Smooth muscle cell of the brain vasculature (primary cell): ENCODE data around the gene SLC22A3.
"Not testable (repeated sequence)": the region's sequence is repeated elsewhere in the genome, so short reads cannot be mapped to it uniquely, and the experiment has no call there.

Experiments used
- DNase-seq: peaks from one replicate; pipeline ENCODE4 v3.0.0-alpha.2; 2012; ENCODE audit warnings: low read depth, low spot score

The SLC22A3 gene

DNA sequence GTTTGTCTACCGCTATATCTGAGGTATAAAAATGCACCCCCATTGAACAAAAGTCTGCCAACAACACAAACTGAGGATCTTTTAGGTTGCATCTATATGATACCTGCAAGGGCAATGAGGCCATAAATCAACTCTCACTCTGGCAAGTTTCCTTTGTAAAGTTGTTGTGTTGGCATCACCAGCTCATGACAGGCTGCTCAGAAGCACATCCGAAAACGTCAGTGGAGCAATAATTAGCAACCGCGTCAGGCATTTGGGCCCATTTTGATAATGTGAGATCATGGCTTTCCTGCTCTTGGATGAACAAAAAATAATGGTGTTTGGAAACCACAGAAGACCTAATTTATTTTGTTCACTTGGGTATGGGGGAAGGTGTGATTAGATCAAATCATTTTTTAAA lies 12.0 kb upstream of the SLC22A3 start:
- DNase-seq: no peak

DNA sequence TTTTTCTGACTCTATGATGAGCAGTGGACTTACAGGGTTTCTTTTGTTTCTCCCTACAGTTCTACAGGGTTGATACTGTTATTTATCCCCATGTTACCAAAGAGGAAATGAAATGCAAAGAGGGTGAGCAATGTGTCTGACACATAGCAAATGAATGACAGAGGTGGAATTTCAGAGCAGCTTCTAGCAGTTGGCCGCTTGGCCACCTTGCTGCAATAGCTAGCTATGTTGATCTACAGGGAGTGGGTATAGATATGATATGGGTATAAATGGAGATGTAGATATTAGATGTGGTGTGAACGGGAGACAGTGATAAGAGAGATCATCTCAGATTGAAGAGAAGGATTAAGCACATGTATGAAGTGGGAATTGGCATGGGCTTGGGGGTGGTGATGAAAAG lies 10.9 kb upstream of the SLC22A3 start:
- DNase-seq: no peak

DNA sequence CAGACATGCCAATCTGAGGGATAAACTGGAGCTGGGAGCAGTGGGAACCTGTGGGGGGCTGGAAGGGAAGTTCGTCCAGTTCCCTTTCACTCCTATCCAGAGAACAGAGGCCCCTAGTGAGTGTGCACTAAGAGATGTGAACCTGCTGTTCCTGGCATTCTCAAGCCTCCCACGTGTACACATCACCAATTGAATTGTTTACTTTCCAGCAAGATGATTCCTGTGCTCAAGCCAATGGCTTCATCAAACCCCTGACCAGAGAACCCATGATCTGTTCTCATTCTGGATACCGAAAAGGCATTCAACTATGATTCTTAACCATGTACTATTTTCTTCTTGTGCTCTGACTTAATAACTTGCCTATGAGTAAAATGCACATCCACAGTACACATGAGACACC lies 10.2 kb upstream of the SLC22A3 start:
- DNase-seq: no peak

DNA sequence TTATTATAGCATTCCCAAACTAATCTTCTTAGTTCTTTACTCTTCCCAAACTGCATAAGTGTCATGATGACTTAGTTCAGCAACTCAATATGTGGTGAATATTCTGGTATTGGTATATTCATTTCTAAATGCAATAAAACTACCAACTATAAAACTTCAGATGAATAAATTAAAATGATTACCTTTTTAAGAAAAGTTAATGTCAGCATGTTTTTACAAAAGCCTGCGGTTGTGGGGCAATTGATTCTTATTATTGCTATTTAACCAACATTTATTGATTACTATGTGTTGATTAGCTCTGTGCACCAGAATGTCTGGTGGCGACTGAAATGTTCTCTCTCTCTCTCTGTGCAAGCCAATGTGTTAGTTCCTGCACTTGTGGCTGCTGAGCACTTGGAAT lies 5.0 kb upstream of the SLC22A3 start:
- no peak for DNase-seq

DNA sequence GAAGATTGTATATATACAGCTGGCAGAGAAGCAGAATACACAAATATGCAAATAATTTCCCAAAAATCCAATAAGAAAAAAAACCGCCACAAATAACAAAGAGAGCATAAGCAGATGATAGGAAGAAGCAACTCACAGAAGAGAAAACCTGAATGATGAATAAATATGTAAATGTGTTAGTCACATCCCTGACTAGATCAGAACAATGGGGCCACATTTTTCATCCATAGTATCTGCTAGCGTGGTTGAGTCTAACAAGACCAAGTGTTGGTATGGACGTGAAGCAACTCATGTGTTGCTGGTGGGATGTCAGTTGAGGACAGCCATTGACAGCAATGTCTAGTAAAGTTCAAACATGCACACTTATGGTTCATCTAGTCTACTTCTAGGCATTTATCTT lies 3.9 kb upstream of the SLC22A3 start:
- DNase-seq: no peak

DNA sequence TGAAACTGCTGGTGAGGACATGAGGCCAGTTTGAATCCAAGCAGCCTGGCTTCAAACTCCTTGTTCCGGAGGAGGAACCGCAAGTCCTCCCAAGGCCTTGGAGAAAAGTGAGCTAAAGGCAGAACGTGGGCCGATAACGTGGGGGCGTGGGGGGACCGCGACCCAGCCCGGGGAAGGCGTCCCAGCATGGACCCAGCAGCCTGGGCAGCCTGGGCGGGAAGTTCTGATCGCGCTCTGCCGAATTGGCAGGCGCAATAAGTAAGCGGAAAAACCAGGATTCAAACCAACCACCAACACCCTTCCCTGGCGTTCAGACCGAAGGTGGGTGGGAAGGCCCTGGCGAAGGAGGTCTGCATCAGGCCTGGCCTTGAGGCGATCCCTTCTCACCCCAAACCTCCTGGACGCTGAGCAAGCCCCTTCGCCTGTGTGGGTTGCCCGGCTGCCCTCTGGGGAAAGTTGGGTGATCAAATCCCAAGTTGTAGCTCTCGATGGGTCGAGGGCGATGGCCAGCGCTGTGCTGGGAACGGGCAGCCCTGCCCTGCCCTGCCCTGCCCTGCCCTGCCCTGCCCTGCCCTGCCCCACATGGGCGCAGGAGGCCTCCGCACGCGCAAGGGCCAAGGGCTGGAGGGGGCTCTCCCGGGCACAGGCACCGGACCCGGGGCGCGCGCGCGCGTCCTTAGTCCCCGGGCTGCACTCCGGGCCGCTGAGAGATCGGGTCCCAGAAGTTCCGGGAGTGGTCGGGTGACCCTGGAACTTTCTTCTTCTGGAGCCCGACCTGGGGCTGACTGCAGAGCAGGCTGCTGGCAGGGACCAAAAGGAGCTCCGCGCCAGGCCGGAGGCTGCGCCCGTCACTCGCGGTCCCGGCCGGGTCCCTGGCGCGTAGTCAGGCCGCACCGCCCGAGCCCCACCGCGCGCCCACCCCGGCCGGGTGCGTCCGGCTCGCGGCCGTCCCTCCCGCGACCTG lies 637 bp upstream of the SLC22A3 start:
- DNase-seq: no peak

DNA sequence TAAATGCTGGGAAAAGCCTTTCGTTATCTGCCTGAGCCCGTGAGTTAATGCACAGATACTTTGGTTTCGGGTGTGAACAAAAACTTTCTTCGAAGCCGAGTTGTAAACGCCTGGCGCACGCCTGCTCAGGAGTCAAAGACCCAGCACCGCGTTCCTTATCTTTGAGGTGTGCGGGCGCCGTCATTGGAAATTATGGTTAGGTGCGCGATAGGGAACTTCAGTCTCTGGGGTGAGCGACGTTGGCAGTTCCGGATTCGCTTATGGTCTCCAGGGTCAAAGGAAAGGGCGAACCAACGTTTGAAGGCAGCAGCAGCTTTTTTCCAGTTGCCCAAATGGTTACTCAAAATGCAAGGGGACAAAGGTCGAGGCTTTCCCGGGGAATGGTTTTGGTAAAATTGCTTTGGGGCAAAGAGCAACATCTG lies 853 bp downstream of the SLC22A3 start:
- no peak for DNase-seq

DNA sequence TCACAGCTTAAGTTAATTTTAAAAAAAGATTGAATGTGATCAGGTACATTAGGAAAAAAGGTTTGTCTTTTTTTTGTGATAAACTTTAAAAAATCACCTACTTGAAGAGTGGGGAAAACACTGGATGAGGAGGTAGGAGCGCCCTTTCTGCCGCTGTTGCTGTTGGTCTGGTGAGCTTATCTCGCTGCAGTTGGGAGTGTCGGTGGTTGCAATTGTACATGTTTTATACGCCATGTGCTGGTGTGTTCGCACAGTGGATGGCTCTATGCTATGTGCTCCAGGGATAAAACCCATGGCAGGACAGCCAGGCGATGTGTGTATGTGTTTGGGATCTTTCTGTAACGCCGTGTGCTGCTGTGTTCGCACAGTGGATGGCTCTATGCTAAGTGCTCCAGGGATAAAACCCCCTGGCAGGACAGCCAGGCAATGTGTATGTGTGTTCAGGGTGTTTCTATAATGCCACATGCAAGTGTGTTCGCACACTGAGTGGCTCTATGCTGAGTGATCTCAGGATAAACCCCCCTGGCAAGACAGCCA lies 1.7 kb downstream of the SLC22A3 start:
- no peak for DNase-seq

DNA sequence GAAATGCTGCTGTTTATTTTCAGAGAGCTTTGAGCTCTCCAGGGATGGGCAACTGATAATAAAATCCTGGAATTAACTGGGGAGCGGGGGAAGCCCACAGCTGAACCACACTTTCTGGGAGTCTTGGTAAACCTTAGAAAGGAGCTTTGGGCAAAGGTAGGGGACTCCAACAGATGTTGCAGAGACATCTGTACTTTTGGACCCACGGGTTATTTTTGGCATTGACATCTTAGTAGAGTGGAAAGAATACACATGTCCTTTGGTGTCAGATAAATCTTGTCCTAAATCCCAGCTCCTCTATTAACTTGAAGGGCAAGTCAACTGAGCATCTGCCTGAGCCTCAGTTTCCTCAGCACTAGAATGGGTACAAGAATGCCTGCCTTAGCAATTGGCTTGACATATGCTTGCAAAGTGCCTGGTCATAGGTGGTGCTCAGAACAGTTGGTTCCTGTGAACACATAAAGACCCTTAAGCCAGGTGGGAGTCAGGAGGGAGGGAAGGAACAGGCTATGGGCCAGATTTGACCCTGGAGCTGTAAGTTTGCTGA lies 5.8 kb downstream of the SLC22A3 start:
- DNase-seq: no peak

DNA sequence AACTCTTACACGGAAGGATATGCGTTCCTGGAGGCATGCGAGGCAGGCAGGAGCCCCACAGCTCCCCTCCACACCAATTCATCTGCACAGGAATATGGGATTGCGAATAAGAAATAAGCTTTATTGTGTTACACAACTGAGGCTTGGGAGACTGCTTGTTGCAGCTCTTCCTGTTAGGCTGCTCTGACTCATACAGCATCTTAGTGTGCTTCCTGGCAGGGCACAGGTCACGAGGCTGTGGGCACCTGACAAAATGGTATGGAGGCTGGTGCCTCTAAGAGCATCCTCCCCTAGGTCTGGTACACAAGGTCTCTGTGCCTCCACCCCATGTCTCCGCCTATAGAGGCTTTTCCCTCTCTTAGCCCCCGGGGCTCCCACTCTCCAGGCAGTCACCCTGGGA lies 6.8 kb downstream of the SLC22A3 start:
- DNase-seq: no peak

DNA sequence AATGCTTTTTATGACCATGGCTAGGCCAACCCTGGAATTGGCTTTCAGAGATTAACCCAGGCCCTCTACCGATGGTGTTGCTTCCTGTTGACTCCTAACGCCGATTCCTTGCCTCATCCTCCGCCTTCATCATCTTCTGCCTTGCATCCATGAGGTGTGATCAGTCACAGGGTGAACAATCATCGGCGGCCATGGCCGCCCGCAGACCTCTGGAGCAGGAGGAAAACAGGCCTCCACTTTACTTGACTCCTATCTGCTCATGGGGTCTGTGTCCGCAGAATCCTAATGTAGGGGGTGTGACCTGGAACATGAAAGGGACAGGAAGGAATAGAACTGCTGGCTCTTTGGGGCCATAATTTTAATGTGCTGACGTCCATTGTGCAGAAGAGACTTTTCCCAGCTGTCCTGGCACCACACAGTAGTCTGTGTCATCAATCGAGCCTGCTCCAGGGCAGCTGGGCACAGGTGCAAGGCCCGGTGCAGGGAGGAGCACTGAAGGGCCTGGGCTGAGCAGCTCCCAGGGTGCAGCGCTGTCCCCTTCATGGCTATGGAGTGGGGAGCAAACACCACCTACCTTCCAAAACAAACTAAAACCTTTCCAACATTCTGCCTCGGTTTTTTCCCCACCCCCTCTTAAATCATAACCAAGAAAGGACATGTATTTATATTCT lies 8.0 kb downstream of the SLC22A3 start:
- DNase-seq: no peak

DNA sequence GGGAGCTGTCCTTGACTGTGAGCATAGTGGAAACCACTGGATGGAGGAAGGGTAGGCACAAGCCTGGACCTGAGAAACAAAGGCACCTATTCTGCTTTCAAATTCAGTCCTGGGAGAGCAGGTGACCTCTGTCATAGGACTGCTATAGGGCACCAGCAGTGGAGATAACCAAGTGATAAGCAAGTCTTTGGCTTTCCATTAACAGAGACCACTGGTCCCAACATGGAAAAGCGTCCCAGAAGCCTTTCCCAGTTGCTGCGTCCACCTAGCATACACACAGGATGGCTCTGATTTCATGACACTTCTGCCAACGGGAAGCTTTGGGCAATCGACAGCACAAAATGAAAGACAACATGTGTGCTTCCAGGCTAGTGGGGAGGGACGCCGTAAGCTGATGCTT lies 8.9 kb downstream of the SLC22A3 start:
- no peak for DNase-seq

DNA sequence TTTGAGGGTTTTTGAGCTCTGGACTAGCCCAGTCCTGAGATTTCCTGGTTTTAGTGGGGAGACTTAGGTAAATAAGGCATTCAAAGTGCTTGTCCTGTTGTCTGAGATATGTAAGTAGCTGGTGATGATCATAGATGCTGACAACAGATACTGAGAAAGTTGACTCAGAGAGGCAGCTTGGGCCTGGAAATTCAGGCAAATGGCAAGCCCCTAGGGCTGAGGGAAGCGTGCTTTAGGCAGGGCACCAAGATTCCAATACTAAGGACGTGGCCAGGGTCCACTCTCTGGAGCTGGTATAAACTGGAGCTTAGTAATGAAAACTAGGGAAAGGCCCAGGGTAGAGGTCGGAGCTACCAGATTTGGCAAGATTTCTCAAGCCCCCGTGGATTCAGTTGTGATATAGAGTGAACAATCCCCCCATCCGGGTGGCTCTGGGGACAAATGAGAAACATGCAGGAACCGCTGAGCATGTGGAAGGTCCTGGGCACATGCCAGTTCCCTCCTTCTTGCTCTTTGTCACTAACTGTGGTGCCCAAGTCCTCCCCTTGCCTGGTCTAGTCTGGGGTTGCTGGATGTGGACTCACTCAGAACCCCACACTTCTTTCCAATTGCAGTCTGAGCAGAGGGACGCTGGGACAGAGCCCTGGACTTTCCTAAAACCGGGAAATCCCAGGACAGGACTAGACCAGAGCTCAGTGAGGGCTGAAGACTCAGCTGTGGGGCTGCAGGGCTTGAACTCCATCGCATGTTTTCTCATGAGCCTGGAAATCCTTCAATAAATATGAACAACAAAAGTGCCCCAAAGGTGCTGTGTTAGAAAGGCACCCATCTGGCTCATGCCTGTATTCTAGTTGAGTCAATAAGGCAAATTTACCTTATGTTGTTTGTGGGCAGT lies 10.3 kb downstream of the SLC22A3 start:
- no peak for DNase-seq

DNA sequence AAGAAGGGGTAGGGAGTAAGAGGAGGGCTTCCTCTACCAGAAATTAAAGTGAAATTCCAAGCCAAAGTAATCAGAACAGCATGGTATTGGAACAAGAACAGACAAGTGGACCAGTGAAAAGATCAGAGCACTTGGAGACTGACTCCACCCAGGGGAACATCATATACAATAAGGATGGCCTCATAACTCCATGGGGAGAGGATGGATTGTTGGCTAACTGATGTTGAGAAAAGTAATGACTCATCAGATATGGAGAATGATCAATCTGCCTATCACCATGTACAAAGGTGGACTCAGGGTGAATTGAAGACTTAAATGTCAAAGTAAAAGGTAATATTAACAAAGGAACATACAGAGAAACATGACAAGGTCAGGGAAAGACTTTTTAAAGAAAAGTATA lies 12.8 kb downstream of the SLC22A3 start:
- DNase-seq: no peak

DNA sequence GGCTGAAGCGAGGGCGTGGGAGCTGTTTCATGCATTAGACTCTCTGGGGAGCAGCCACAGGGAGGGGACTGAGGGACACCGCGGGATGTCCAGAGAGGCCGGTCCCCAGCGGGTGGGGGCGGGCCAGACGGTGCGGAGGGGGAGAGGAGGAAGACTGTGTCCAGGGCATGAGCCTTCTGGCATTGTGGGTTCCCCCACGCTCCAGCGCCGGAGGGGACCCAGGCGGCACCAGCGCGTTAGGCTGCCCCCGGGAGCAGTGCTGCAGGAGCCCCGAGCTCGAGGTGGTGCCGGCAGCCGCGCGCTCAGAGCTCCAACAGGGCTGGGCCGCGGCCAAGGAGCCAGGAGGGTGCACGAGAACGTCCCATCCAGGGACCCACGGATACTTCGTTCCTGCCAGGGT lies 14.4 kb downstream of the SLC22A3 start:
- no peak for DNase-seq

DNA sequence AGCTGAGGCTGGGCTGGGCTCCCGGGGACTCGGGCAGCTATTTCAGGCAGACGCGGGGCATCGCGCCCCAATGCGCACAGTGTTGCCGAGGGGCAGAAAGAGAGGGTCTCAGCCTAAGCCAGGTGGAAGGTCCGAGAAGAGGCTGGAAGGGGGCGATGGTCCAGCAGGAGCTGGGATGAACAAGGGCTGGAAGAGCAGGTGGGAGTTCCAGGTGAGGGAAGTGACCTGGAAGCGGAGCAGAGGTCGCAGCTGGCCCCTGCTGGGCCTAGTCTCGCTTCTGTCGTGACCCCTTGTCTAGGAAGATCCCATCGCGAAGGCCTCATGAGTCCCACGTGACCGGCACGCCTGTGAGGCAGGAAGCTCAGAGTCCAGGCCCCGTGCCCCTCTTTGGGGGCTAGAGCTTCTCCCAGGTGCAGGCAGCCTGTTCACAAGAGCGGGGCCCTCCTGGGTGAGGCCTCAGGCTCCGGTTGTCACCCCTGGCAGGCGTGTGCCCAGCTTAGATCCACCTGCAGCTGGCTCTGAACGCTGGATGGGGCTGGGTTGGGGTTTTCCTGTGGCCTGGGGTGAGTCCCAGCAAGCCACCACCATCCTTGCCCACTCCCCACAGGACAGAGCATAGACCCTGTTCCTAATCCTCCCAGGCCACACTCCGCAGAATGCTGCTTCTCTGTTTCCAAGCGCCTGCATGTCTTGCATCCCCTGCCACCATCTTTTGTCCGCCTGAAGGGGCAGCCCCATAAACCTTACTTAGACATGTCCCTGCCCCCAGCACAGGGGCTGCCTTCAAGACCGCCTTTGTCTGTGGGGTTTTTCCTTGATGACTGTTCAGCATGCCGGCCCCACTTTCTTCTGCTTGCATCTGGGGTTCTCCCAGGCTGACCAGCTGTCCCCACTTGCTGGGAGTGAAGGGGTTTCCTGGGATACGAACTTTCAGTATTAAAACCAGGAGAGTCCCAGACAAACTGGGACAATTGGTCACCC lies 15.1 kb downstream of the SLC22A3 start:
- no peak for DNase-seq

DNA sequence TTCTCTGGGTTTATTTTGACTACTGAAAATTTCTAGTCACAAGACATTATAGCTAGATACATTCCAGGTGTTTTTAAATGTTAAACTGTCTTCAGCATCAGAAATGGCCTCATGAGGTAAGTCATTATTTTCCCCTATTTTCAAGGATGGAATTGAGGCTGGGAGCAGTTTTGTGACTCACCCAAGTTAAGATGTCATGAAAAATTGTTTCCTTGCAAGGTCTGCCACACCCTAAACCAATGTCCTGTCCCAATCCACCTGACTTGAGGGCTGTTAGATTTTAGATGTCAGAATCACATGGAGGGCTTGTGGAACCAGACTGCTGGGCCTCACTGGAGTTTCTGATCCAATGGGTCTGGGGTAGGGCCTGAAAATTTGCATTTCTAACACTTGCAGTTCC lies 16.9 kb downstream of the SLC22A3 start:
- no peak for DNase-seq

DNA sequence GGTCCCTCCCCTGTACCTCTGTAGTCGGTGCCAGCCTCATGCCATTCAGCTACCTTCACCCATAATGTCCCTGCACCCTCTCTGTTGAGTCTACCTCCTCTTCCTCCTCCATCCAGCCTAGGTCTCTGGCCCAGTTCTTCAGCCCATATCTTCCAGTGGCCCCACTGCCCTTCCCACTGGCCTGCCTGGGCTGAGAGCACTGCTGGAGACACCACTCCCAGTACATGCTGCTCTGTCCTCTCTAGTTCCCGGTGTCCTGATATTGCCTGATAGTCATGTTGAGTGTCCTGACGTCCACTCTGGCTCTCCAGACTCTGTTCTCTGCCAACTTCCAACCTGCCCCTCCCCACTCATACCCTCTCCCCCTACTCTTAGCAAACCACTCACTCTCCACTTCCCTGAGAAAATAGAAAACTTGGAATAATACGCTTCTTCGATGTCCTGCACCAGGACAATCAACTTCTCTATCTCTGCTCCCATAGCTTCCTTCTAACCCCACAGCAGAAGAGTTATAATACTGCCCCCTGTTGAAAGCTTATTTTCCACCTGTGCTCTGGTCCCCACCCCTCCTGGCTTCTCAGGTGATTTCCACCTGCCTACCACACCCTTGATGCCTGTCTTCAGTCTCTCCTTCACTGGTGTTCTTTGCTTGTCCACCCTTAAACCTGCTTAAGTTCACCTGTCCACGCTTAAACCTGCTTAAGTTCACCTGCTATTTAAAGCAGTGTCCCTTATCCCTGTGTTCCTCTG lies 19.8 kb downstream of the SLC22A3 start:
- DNase-seq: no peak

DNA sequence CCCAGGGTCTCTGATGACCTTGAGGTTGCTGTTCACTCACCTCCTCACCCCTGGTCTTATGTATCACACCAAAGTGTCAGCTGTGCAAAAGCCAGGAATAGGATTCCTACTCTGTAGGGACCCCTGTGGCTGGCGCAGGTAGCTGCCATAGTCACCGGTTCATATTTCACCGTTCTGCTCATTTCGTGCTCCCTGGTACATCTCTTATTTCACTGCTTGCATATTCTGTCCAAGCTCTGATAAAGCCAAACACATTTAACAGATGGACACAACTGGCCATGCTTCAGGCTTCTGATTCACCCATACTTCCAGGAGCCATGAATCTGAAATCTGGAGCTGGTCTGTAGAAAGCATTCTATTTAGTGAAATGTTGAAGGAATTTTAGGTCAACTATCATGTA lies 20.5 kb downstream of the SLC22A3 start:
- no peak for DNase-seq

DNA sequence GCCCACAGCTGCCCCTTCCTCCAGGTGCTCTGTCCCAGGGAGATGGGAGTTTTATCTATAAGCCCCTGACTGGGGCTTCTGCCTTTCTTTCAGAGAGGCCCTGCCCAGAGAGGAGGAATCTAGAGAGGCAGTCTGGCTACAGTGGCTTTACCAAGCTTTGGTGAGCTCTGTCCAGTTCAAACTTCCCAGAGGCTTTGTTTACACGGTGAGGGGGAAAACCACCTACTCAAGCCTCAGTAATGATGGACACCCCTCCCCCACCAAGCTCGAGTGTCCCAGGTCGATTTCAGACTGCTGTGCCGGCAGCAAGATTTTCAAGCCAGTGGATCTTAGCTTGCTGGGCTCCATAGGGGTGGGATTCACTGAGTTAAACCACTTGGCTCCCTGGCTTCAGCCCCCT lies 25.4 kb downstream of the SLC22A3 start:
- DNase-seq: not testable (repeated sequence)
